ENCODE data around the gene ANKRA2.

GRCh38 chr5:73513996-73514395 is 51.4 kb downstream of the ANKRA2 start:
- TF ChIP-seq CTCF (IDR thresholded peaks at IDR 0.05; ENCODE audit: borderline replicate concordance, extremely low read depth, low read length, poor library complexity, severe bottlenecking): no peak
- no peak for TF ChIP-seq EZH2 (IDR thresholded peaks at IDR 0.05; ENCODE audit: borderline replicate concordance, low read depth, low read length, severe bottlenecking)

Measured in DND-41 (cell line).